HG03442 (cell line): ENCODE measurements around the gene PLK1.
"Not testable (repeated sequence)": the region's sequence is repeated elsewhere in the genome, so short reads cannot be mapped to it uniquely, and the experiment has no call there.

ENCODE experiments used
- ATAC-seq: cut with Tn5 transposase; IDR thresholded peaks from one replicate; pipeline ENCODE4 v1.9.1; 2021; ENCODE audit warnings: mild to moderate bottlenecking, moderate library complexity; ENCODE audit not compliant: unreplicated experiment

The PLK1 gene

GRCh38 chr16:23678430-23679273 lies at the start of gene PLK1:
TSS of gene PLK1 (plus strand) at chr16:23678889. CDS start at chr16:23678933, 44 bp downstream.
- ATAC-seq: peak; percentile 92

- ATAC-seq: no peak
Measured at GRCh38 chr16:23629516-23629915, 49.2 kb upstream of the PLK1 start.

DNA sequence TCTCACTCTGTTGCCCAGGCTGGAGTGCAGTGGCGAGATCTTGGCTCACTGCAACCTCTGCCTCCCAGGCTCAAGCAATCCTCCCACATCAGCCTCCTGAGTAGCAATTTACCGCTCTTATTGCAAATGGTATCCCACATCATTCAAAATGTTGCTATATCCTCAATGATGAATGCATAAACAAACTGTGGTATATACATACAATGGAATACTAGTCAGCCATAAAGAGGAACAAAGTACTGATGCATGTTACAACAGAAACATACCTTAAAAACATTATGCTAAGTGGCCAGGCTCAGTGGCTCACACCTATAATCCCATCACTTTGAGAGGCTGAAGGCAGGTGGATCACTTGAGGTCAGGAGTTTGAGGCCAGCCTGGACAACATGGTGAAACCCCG lies 46.8 kb upstream of the PLK1 start:
- not testable (repeated sequence) for ATAC-seq

GRCh38 chr16:23634461-23635036 lies 44.1 kb upstream of the PLK1 start:
- no peak for ATAC-seq

DNA sequence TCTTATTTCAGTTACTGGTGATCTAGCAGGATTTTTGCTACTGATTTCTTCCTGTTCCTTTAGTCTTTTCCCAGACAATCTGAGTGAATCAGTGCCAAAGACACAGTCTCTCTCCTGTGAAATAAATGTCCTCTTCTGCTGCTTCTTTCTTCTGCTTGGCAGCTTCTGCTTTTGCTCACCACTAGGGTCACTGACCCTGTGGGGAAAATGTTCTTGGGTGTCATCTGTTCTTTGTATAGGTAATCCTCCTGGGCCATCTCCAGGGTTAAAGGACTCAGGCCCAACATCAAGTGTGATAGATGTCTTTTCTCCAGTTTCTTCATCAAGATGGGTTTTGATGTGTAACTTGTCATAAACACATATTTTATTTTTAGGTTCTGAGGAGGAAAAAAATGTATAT lies 42.7 kb upstream of the PLK1 start:
- no peak for ATAC-seq

DNA sequence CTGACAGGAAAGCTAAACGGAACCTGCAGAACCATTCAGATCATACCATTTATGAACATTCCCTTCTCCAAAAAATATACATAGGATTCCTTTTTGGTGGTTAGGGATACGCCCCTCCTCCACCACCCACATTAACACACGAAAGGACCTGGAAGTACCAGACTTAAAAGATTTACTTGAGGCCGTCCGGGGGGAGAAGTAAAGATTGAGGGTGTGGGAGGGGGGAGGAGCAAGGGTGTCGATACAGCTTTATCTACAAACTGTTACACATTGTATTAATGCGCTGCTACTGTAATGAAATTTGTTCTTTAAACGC lies 38.1 kb upstream of the PLK1 start:
- ATAC-seq: no peak

GRCh38 chr16:23640931-23641765 lies 37.5 kb upstream of the PLK1 start, which contains the start of the genes DCTN5 and PALB2:
TSS of gene DCTN5 (plus strand) at chr16:23641466. CDS start at chr16:23641543, 77 bp downstream.
TSS of gene PALB2 (minus strand) at chr16:23641310. CDS start at chr16:23641157, 153 bp downstream.
- ATAC-seq: peak; percentile 94

GRCh38 chr16:23642246-23642774 lies 36.4 kb upstream of the PLK1 start:
- no peak for ATAC-seq

GRCh38 chr16:23650674-23651416 lies 27.8 kb upstream of the PLK1 start:
- ATAC-seq: no peak

GRCh38 chr16:23651943-23652468 lies 26.7 kb upstream of the PLK1 start:
- ATAC-seq: no peak

GRCh38 chr16:23663918-23664317 lies 14.8 kb upstream of the PLK1 start:
- ATAC-seq: no peak

DNA sequence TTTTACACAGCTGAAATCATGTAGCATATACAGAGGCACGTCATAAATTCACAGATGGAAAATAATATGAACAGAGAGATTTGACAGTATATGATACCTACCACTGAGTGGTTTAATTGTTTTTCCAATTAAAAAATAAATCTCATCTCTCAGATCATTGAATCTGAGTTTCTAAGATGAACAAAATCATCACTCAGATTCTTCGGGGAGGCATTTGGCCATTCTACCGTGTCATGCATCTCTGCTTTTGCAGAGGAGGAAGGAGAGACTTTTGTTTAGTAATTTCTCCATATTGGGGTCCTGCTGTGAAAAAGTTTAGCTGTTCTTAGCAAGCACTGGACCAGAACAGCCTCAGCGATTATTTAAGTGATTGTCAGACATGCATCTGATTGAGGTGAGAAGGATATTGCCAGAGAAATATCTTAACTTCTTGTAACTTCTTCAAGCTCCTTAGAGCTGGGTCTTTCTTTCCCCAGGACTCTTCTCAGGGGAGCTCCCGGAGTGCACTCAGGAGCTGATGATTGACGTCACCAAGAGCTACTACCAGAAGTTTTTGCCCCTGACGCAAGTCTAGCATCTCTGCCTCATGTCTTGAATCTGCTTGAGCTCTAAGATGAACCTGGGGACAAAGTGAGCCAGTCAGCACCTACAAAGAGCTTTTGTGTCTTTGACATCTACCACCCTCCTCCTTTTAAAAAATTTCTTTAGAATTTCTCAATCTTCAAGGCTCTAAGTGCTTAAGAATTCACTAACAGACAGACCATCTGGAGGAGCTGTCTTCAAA lies 11.9 kb upstream of the PLK1 start:
- ATAC-seq: no peak

DNA sequence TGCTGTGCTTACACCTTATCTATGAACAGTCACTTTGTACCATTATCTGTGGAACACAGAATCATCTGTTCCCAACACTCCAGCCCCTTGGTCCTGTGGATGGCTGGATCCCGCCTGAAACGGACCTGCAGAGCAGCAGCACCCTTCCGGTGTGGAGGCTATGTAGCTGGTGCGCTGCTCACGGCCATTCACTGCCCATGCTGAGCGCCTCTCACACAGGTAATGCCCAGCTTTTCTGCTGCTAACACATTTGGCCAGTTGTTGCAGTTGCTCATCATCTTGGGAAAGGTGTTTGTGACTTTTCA lies 11.4 kb upstream of the PLK1 start:
- no peak for ATAC-seq

DNA sequence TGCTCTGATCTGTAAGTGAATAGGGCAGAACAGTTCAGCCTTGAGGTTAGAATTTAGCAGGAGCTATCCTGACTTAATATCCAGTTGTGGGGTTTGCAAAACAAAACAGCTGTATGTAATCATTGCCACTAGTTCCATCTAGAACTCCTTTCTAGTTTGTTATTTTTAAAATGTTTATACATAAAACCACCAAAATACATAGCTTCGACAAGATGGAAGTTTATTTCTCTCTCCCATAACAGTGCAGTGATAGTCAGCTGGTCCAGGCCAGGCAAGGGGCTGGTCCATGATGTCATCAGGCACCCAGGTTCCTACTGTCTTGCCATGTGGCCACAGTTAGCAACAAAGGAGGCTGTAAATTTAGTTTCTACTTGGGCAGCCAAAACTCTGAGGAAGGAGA lies 10.5 kb upstream of the PLK1 start:
- ATAC-seq: no peak

GRCh38 chr16:23668873-23669272 lies 9.8 kb upstream of the PLK1 start:
- ATAC-seq: no peak

DNA sequence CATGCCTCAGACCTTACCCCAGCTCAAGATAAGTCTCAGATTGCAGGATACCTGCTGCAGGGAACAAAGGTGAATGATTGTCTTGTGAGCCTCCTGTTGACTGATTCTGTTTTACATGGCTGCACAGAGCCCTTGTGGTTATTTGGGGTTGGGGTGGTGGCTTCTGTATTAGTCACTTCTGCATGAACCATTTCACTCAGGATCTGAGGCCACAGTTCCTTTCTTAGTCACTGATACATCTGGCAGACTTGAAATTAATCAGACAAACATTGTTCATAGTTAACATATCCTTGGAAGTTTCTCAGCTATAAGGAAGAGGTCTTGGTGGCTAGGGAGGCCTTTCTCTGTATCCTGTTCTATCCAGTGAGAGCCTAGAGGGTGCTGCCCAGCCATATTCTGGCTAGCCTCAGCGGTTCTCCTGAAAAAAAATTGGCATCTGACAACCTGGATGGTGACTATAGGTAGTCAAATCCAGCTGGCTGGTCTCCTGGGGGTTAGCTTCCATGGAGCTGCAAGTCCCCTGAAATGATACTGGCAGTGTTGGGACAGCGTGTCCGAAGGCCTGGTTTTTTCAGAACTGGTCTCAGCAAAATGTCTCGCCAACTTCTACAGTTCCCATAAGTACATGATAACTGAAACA lies 8.4 kb upstream of the PLK1 start:
- ATAC-seq: peak; percentile 96

GRCh38 chr16:23673971-23674614 lies 4.6 kb upstream of the PLK1 start:
- ATAC-seq: no peak

DNA sequence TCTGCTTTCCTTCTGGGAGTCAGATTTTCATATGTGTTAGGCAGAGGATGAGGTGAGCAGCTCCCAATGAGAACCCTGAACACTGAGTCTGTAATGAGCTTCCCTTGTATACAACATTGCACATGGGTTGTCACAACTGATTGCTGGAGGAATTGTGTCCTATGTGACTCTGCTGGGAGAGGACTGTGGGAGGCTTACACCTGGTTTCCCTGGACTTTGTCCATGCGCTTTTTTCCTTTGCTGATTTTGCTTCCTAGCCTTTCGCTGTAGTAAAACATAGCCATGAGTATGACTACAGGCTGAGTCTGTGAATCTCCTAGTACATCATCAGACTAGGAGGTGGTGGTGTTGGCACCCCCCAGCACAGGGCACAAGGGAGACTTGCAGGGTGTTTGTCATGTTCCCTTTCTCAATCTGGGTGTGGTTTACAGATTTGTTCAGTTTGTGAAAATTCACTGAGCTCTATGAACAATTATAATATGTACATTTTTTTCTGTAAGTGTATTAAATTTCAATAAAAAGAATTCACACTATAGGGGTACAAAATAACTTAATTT lies 1.7 kb upstream of the PLK1 start:
- no peak for ATAC-seq
